ENCODE data around the gene LY86.

GRCh38 chr6:6584310-6585002, 4.1 kb upstream of the LY86 start:
- TF ChIP-seq, protein P1, sequence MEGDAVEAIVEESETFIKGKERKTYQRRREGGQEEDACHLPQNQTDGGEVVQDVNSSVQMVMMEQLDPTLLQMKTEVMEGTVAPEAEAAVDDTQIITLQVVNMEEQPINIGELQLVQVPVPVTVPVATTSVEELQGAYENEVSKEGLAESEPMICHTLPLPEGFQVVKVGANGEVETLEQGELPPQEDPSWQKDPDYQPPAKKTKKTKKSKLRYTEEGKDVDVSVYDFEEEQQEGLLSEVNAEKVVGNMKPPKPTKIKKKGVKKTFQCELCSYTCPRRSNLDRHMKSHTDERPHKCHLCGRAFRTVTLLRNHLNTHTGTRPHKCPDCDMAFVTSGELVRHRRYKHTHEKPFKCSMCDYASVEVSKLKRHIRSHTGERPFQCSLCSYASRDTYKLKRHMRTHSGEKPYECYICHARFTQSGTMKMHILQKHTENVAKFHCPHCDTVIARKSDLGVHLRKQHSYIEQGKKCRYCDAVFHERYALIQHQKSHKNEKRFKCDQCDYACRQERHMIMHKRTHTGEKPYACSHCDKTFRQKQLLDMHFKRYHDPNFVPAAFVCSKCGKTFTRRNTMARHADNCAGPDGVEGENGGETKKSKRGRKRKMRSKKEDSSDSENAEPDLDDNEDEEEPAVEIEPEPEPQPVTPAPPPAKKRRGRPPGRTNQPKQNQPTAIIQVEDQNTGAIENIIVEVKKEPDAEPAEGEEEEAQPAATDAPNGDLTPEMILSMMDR (IDR thresholded peaks at IDR 0.05; ENCODE audit: insufficient read depth, low read length, poor library complexity, severe bottlenecking): peak; percentile 57
- TF ChIP-seq EZH2phosphoT487 (conservative IDR thresholded peaks at IDR 0.05; ENCODE audit: low read length): no peak

Measured in SU-DHL-6 (cell line).